Measurements from ENCODE around the gene RD3L.
"Not testable (repeated sequence)": the region's sequence is repeated elsewhere in the genome, so short reads cannot be mapped to it uniquely, and the experiment has no call there.

DNA sequence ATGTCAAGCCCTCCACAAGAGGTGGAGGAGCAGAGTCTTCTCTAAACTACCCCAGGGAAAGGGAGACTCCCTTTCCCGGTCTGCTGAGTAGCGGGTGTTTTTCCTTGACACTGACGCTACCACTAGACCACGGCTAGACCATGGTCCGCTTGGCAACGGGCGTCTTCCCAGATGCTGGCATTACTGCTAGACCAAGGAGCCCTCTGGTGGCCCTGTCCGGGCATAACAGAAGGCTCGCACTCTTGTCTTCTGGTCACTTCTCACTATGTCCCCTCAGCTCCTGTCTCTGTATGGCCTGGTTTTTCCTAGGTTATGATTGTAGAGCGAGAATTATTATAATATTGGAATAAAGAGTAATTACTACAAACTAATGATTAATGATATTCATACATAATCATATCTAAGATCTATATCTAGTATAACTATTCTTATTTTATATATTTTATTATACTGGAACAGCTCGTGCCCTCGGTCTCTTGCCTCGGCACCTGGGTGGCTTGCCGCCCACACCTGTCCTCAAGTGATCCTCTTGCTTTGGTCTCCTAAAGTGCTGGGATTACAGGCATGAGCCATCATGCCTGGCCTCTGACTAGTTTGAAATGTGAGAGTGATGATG, 38.4 kb upstream of the RD3L start:
- TF ChIP-seq YY1 (IDR thresholded peaks at IDR 0.05; ENCODE audit: insufficient read depth, insufficient replicate concordance, low read depth, low read length); ZNF850 (CRISPR knock-in tag; conservative IDR thresholded peaks at IDR 0.05); NRL (CRISPR knock-in tag; IDR thresholded peaks at IDR 0.05; ENCODE audit: borderline replicate concordance); GTF2F1 (IDR thresholded peaks at IDR 0.05; ENCODE audit: low read length); NFRKB (IDR thresholded peaks at IDR 0.05); POLR2AphosphoS5 (IDR thresholded peaks at IDR 0.05; ENCODE audit: low read depth, low read length); ATF2 (CRISPR knock-in tag; IDR thresholded peaks at IDR 0.05); ZNF768 (CRISPR knock-in tag; IDR thresholded peaks at IDR 0.05); KLF16 (CRISPR knock-in tag; IDR thresholded peaks at IDR 0.05); ZKSCAN1 (IDR thresholded peaks at IDR 0.05; ENCODE audit: low read length): not testable (repeated sequence)
- TF ChIP-seq CTCF (CRISPR knock-in tag; IDR thresholded peaks at IDR 0.05) = peak; percentile 83
